ENCODE data around the gene TENM3. TPM values are rescaled to one million over a fixed set of nuclear protein-coding genes. Genes with fewer than 3 reads are reported as not detected.

TENM3 gene
- total RNA-seq, 1 experiment from 2014 or later = 71.0 TPM

DNA sequence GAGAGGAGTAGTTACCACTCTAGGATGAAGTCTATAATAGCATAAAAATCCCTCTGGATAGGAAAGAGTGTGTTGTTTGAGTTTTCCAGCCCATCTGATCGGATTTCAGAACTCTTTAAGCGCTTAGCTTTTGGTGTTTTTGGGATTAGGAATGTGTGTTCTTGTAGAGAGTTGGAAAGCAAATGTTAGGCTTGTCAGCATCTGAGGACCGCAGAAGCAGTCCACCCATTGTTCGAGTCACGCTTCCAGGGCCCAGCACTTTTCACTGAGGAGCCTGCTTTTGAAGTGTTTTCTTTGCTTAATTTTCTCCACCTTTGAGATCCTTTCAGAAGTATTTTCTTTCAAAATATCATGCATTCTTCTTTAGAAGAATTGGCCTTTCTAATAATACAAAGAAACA, 306.2 kb downstream of the TENM3 start (continued):
- TF ChIP-seq, protein P1, sequence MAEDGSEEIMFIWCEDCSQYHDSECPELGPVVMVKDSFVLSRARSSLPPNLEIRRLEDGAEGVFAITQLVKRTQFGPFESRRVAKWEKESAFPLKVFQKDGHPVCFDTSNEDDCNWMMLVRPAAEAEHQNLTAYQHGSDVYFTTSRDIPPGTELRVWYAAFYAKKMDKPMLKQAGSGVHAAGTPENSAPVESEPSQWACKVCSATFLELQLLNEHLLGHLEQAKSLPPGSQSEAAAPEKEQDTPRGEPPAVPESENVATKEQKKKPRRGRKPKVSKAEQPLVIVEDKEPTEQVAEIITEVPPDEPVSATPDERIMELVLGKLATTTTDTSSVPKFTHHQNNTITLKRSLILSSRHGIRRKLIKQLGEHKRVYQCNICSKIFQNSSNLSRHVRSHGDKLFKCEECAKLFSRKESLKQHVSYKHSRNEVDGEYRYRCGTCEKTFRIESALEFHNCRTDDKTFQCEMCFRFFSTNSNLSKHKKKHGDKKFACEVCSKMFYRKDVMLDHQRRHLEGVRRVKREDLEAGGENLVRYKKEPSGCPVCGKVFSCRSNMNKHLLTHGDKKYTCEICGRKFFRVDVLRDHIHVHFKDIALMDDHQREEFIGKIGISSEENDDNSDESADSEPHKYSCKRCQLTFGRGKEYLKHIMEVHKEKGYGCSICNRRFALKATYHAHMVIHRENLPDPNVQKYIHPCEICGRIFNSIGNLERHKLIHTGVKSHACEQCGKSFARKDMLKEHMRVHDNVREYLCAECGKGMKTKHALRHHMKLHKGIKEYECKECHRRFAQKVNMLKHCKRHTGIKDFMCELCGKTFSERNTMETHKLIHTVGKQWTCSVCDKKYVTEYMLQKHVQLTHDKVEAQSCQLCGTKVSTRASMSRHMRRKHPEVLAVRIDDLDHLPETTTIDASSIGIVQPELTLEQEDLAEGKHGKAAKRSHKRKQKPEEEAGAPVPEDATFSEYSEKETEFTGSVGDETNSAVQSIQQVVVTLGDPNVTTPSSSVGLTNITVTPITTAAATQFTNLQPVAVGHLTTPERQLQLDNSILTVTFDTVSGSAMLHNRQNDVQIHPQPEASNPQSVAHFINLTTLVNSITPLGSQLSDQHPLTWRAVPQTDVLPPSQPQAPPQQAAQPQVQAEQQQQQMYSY (CRISPR knock-in tag; IDR thresholded peaks at IDR 0.05) = no peak

DNA sequence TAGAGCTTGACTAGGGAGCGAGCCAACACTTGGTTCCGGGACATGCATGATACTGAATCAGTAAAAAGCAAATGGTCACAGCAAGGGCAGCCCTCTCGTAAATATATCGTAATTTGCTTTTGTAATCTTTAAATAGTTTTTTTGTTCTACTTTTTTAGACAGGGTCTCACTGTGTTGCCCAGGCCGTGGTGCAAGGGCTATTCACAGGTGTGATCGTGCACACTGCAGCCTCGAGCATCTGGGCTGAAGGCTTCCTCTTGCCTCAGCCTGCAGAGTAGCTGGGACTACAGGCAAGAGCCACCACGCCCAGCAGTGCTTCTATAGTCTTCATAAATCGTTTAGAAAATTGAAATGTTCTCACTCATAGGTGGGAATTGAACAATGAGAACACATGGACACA, 309.7 kb downstream of the TENM3 start:
- Mint-ChIP-seq H3K4me3 (no peak overlapping the region), H3K27ac (peak overlapping the region; percentile 81), H3K9me3 (no peaks in the 10 kb centered on the region), H3K27me3 (ENCODE audit: low read depth) (no peaks in the 10 kb centered on the region), H3K36me3 (no peaks in the 10 kb centered on the region), H3K4me1 (peaks cover 82% of the 10 kb centered on the region)
- ChIA-PET POLR2A (no interaction called here), CTCF (no interaction called here)
- TF ChIP-seq ZNF121 (CRISPR knock-in tag; IDR thresholded peaks at IDR 0.05) = peak; percentile 99
- TF ChIP-seq KAT7 (CRISPR knock-in tag; IDR thresholded peaks at IDR 0.05; ENCODE audit: borderline replicate concordance) = no peak
- ATAC-seq (no peak), DNase-seq (ENCODE audit: low spot score) (no peak)

DNA sequence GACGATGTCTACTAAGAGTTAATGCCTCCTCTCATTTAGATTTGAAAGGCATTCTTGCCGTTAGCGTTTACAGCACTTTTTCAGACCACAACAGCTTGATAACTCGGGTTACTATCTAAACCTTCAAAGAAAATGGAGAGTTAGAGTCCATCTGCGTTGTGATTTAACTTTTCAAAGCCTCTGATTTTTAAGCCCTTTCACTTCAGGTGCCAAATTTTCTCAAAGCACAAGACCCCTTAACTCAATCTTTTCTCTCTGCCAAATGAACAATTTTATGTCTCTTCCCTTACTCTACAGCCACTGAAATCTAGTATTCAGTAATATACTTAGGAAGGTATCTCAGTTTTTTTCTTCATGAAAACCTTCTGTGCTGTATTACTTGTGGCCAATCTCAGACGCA, 310.5 kb downstream of the TENM3 start:
- Mint-ChIP-seq H3K9me3 (no peaks in the 10 kb centered on the region), H3K36me3 (no peaks in the 10 kb centered on the region), H3K4me3 (no peak overlapping the region), H3K4me1 (peaks cover 83% of the 10 kb centered on the region), H3K27me3 (ENCODE audit: low read depth) (no peaks in the 10 kb centered on the region), H3K27ac (peak overlapping the region; percentile 91)
- DNase-seq (ENCODE audit: low spot score) (no peak), ATAC-seq (no peak)
- POLR2A ChIA-PET = no interaction called here
- TF ChIP-seq ZNF423 (CRISPR knock-in tag; IDR thresholded peaks at IDR 0.05) (no peak), TEAD4 (CRISPR knock-in tag; IDR thresholded peaks at IDR 0.05) (no peak), ZNF121 (CRISPR knock-in tag; IDR thresholded peaks at IDR 0.05) (0 out of 2 replicates have a peak, but pooled peaks have one; percentile 21)
- TF ChIP-seq, protein P2, sequence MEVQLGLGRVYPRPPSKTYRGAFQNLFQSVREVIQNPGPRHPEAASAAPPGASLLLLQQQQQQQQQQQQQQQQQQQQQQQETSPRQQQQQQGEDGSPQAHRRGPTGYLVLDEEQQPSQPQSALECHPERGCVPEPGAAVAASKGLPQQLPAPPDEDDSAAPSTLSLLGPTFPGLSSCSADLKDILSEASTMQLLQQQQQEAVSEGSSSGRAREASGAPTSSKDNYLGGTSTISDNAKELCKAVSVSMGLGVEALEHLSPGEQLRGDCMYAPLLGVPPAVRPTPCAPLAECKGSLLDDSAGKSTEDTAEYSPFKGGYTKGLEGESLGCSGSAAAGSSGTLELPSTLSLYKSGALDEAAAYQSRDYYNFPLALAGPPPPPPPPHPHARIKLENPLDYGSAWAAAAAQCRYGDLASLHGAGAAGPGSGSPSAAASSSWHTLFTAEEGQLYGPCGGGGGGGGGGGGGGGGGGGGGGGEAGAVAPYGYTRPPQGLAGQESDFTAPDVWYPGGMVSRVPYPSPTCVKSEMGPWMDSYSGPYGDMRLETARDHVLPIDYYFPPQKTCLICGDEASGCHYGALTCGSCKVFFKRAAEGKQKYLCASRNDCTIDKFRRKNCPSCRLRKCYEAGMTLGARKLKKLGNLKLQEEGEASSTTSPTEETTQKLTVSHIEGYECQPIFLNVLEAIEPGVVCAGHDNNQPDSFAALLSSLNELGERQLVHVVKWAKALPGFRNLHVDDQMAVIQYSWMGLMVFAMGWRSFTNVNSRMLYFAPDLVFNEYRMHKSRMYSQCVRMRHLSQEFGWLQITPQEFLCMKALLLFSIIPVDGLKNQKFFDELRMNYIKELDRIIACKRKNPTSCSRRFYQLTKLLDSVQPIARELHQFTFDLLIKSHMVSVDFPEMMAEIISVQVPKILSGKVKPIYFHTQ (CRISPR knock-in tag; IDR thresholded peaks at IDR 0.05) = no peak
- TF ChIP-seq, protein P3, sequence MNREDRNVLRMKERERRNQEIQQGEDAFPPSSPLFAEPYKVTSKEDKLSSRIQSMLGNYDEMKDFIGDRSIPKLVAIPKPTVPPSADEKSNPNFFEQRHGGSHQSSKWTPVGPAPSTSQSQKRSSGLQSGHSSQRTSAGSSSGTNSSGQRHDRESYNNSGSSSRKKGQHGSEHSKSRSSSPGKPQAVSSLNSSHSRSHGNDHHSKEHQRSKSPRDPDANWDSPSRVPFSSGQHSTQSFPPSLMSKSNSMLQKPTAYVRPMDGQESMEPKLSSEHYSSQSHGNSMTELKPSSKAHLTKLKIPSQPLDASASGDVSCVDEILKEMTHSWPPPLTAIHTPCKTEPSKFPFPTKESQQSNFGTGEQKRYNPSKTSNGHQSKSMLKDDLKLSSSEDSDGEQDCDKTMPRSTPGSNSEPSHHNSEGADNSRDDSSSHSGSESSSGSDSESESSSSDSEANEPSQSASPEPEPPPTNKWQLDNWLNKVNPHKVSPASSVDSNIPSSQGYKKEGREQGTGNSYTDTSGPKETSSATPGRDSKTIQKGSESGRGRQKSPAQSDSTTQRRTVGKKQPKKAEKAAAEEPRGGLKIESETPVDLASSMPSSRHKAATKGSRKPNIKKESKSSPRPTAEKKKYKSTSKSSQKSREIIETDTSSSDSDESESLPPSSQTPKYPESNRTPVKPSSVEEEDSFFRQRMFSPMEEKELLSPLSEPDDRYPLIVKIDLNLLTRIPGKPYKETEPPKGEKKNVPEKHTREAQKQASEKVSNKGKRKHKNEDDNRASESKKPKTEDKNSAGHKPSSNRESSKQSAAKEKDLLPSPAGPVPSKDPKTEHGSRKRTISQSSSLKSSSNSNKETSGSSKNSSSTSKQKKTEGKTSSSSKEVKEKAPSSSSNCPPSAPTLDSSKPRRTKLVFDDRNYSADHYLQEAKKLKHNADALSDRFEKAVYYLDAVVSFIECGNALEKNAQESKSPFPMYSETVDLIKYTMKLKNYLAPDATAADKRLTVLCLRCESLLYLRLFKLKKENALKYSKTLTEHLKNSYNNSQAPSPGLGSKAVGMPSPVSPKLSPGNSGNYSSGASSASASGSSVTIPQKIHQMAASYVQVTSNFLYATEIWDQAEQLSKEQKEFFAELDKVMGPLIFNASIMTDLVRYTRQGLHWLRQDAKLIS (CRISPR knock-in tag; IDR thresholded peaks at IDR 0.05; ENCODE audit: borderline replicate concordance) = no peak
- CTCF ChIA-PET = no interaction called here

DNA sequence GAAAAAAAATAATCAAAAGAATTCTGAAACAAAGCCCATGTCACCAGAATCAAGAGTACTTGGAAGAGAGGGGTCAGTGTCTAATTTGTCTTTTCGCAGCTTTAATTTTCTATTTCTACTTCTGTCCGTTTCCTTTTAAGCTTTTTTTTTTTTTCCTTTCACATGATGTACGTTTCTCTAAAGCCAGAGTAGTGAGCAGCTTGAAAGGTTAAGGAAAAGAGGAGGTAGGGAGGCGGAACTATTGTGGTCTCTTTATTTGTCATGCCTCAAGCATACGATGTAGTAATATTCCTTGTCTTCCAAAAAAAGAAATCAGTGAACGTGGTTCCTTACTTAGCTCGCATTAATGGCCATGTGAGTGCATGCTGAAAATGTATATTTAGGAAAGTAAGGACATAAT, 311.5 kb downstream of the TENM3 start:
- H3K4me3 Mint-ChIP-seq = no peak overlapping the region
- DNase-seq (ENCODE audit: low spot score) (no peak), ATAC-seq (no peak)
- peaks cover 82% of the 10 kb centered on the region for H3K4me1 Mint-ChIP-seq
- H3K36me3 Mint-ChIP-seq = no peaks in the 10 kb centered on the region
- H3K27me3 Mint-ChIP-seq (ENCODE audit: low read depth) = no peaks in the 10 kb centered on the region
- TF ChIP-seq, protein P4, sequence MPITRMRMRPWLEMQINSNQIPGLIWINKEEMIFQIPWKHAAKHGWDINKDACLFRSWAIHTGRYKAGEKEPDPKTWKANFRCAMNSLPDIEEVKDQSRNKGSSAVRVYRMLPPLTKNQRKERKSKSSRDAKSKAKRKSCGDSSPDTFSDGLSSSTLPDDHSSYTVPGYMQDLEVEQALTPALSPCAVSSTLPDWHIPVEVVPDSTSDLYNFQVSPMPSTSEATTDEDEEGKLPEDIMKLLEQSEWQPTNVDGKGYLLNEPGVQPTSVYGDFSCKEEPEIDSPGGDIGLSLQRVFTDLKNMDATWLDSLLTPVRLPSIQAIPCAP (CRISPR knock-in tag; IDR thresholded peaks at IDR 0.05) = no peak
- no peak for TF ChIP-seq ZNF121 (CRISPR knock-in tag; IDR thresholded peaks at IDR 0.05)
- no peak for TF ChIP-seq CBFB (CRISPR knock-in tag; IDR thresholded peaks at IDR 0.05; ENCODE audit: low read depth)
- TF ChIP-seq, protein P5, sequence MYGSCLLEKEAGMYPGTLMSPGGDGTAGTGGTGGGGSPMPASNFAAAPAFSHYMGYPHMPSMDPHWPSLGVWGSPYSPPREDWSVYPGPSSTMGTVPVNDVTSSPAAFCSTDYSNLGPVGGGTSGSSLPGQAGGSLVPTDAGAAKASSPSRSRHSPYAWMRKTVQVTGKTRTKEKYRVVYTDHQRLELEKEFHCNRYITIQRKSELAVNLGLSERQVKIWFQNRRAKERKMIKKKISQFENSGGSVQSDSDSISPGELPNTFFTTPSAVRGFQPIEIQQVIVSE (CRISPR knock-in tag; IDR thresholded peaks at IDR 0.05; ENCODE audit: borderline replicate concordance) = no peak
- no peak for TF ChIP-seq SP1 (CRISPR knock-in tag; conservative IDR thresholded peaks at IDR 0.05)
- TF ChIP-seq, protein P6, sequence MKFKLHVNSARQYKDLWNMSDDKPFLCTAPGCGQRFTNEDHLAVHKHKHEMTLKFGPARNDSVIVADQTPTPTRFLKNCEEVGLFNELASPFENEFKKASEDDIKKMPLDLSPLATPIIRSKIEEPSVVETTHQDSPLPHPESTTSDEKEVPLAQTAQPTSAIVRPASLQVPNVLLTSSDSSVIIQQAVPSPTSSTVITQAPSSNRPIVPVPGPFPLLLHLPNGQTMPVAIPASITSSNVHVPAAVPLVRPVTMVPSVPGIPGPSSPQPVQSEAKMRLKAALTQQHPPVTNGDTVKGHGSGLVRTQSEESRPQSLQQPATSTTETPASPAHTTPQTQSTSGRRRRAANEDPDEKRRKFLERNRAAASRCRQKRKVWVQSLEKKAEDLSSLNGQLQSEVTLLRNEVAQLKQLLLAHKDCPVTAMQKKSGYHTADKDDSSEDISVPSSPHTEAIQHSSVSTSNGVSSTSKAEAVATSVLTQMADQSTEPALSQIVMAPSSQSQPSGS (CRISPR knock-in tag; IDR thresholded peaks at IDR 0.05; ENCODE audit: borderline replicate concordance, low read depth) = no peak
- TF ChIP-seq, protein P7, sequence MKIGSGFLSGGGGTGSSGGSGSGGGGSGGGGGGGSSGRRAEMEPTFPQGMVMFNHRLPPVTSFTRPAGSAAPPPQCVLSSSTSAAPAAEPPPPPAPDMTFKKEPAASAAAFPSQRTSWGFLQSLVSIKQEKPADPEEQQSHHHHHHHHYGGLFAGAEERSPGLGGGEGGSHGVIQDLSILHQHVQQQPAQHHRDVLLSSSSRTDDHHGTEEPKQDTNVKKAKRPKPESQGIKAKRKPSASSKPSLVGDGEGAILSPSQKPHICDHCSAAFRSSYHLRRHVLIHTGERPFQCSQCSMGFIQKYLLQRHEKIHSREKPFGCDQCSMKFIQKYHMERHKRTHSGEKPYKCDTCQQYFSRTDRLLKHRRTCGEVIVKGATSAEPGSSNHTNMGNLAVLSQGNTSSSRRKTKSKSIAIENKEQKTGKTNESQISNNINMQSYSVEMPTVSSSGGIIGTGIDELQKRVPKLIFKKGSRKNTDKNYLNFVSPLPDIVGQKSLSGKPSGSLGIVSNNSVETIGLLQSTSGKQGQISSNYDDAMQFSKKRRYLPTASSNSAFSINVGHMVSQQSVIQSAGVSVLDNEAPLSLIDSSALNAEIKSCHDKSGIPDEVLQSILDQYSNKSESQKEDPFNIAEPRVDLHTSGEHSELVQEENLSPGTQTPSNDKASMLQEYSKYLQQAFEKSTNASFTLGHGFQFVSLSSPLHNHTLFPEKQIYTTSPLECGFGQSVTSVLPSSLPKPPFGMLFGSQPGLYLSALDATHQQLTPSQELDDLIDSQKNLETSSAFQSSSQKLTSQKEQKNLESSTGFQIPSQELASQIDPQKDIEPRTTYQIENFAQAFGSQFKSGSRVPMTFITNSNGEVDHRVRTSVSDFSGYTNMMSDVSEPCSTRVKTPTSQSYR (CRISPR knock-in tag; IDR thresholded peaks at IDR 0.05) = no peak
- ChIA-PET POLR2A (no interaction called here), CTCF (no interaction called here)
- H3K27ac Mint-ChIP-seq = peak overlapping the region; percentile 91
- H3K9me3 Mint-ChIP-seq = no peaks in the 10 kb centered on the region
